ENCODE results near the gene CDH4.

- TF ChIP-seq YY1 (IDR thresholded peaks at IDR 0.05; ENCODE audit: insufficient read depth, insufficient replicate concordance, low read depth, low read length) (no peak), TP53 (CRISPR knock-in tag; conservative IDR thresholded peaks at IDR 0.05) (no peak), IRF9 (CRISPR knock-in tag; IDR thresholded peaks at IDR 0.05; ENCODE audit: borderline replicate concordance) (no peak), ZNF24 (IDR thresholded peaks at IDR 0.05) (no peak), ZNF790 (CRISPR knock-in tag; IDR thresholded peaks at IDR 0.05; ENCODE audit: borderline replicate concordance) (no peak), HNRNPUL1 (IDR thresholded peaks at IDR 0.05; ENCODE audit: low read depth, low read length) (no peak), MED1 (CRISPR knock-in tag; IDR thresholded peaks at IDR 0.05) (no peak), ZNF432 (CRISPR knock-in tag; IDR thresholded peaks at IDR 0.05; ENCODE audit: borderline replicate concordance) (no peak), ZEB1 (IDR thresholded peaks at IDR 0.05; ENCODE audit: insufficient replicate concordance, low read depth) (no peak), JUN (CRISPR knock-in tag; IDR thresholded peaks at IDR 0.05) (no peak), MNT (IDR thresholded peaks at IDR 0.05) (no peak), ZNF121 (CRISPR knock-in tag; IDR thresholded peaks at IDR 0.05) (no peak)
Observed at GRCh38 chr20:61573415-61574305, 321.6 kb downstream of the CDH4 start.

Data from HepG2 (cell line).